AG04450 (cell line): ENCODE results near the gene CNTN1. TPM values are rescaled to one million over a fixed set of nuclear protein-coding genes. Genes with fewer than 3 reads are reported as not detected.

Experiments
- CTCF ChIA-PET: fragments of 300-600, 350-600 bp; formaldehyde crosslinking; extraction: SDS; loops from one replicate; lab custom pipeline; 2022; ENCODE audit warnings: antibody characterized with exemption, inconsistent platforms; lab: Charles Lee
- POLR2A ChIA-PET: fragments of 350-600 bp; formaldehyde crosslinking; extraction: SDS; loops from one replicate; lab custom pipeline; 2021; ENCODE audit warnings: antibody characterized with exemption, inconsistent platforms; lab: Yijun Ruan, JAX
- DNase-seq: peaks from one replicate; pipeline ENCODE4 v3.0.0-alpha.2; 2011; ENCODE audit warnings: low read depth, low spot score
- H3K27ac ChIP-seq: one replicate; pipeline ENCODE4 v1.5.1; 2012; ENCODE audit warnings: low read depth, low read length, control low read depth
- H3K27me3 ChIP-seq: one replicate; pipeline ENCODE4 v1.6.0; 2012; ENCODE audit warnings: low read length; ENCODE audit not compliant: control insufficient read depth, insufficient read depth
- H3K4me3 ChIP-seq: 2 replicates; pipeline ENCODE4 v1.5.1; 2011; ENCODE audit warnings: mild to moderate bottlenecking, low read depth, low read length, control low read depth
- H3K9me3 ChIP-seq: 2 replicates; pipeline ENCODE4 v1.5.1; 2012; ENCODE audit warnings: low read length; ENCODE audit not compliant: control insufficient read depth, insufficient read depth
- polyA plus RNA-seq: library from polyadenylated mRNA; depleted of rRNA; stranded (reverse); fragments of >200 nt; gene quantifications from 2 replicates; pipeline ENCODE4 v1.2.3, GENCODE V29; 2011
- TF ChIP-seq, protein P1 (sequence below): IDR thresholded peaks from 2 replicates; pipeline ENCODE4 v1.5.1; 2011; ENCODE audit warnings: low read depth, low read length, control low read depth, inconsistent platforms

CNTN1 gene
- polyA plus RNA-seq, 1 experiment, result 0.19 TPM

DNA sequence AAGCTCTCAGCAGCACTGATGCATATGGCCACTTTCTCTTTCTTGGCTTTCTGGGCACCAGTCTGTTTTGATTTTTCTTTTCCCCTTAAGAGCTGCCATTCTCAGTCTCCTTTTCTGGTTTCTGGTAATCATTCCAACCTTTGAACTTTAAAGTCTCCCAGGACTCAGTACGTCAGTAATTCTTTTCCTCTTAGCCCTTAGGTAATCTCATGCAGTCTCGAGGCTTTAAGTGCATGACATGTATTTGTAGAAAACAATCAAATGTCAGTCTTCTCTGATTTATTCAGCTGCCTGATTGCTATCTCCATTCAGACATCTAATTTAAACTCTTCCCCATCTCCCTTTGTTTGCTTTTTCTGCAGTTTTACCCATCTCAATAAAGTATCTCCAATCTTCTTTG, 356.8 kb downstream of the CNTN1 start:
- H3K9me3 ChIP-seq, result no peaks in the 10 kb centered on the region
- TF ChIP-seq, protein P1, sequence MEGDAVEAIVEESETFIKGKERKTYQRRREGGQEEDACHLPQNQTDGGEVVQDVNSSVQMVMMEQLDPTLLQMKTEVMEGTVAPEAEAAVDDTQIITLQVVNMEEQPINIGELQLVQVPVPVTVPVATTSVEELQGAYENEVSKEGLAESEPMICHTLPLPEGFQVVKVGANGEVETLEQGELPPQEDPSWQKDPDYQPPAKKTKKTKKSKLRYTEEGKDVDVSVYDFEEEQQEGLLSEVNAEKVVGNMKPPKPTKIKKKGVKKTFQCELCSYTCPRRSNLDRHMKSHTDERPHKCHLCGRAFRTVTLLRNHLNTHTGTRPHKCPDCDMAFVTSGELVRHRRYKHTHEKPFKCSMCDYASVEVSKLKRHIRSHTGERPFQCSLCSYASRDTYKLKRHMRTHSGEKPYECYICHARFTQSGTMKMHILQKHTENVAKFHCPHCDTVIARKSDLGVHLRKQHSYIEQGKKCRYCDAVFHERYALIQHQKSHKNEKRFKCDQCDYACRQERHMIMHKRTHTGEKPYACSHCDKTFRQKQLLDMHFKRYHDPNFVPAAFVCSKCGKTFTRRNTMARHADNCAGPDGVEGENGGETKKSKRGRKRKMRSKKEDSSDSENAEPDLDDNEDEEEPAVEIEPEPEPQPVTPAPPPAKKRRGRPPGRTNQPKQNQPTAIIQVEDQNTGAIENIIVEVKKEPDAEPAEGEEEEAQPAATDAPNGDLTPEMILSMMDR, result no peak
- no peak overlapping the region for H3K4me3 ChIP-seq
- no peak for DNase-seq
- POLR2A ChIA-PET, result no interaction called here
- no peak overlapping the region for H3K27ac ChIP-seq
- H3K27me3 ChIP-seq, result no peaks in the 10 kb centered on the region
- CTCF ChIA-PET, result no interaction called here

DNA sequence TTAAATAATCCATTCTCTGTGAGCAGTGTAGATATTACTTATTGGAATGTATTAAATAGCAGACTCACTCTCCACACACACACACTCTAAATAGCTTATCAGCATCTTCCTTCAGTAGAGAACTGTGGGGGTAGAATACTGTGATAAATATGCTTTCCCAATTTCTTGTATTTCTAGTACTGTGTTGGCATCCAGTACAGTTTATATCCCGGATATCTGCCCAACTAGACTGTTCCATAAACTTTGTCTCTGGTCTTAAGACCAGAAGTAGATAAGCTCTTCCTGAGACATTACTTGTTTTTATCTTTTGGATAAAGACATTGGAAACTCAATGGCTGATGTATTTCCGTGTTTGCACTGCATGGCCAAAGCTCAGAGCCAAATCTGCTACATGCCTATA, 359.7 kb downstream of the CNTN1 start:
- no peak overlapping the region for H3K4me3 ChIP-seq
- DNase-seq, result no peak
- ChIA-PET POLR2A (no interaction called here), CTCF (no interaction called here)
- no peaks in the 10 kb centered on the region for H3K27me3 ChIP-seq
- H3K27ac ChIP-seq, result no peak overlapping the region
- H3K9me3 ChIP-seq, result no peaks in the 10 kb centered on the region
- TF ChIP-seq, protein P1, result no peak

DNA sequence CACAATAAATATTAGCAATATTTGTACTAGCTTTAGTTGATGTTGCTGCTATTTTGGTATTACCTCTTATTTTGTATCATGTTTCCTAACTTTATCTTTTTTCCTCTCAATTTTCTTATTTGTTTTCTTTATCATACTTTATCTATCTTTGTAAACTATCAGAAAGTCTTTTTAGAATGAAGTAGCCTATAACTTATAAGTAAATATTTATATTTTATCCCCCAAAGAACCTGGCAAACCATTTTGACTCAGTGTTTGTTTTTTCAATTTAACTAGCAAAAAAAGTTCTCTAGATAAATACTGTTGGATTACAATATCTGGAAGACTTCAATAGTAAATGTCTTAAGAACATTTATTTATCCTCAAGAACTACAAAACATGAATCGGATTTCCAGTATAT, 360.2 kb downstream of the CNTN1 start:
- TF ChIP-seq, protein P1, result no peak
- no peaks in the 10 kb centered on the region for H3K27me3 ChIP-seq
- POLR2A ChIA-PET, result no interaction called here
- no peaks in the 10 kb centered on the region for H3K9me3 ChIP-seq
- DNase-seq, result no peak
- no peak overlapping the region for H3K4me3 ChIP-seq
- H3K27ac ChIP-seq, result no peak overlapping the region
- CTCF ChIA-PET, result no interaction called here

DNA sequence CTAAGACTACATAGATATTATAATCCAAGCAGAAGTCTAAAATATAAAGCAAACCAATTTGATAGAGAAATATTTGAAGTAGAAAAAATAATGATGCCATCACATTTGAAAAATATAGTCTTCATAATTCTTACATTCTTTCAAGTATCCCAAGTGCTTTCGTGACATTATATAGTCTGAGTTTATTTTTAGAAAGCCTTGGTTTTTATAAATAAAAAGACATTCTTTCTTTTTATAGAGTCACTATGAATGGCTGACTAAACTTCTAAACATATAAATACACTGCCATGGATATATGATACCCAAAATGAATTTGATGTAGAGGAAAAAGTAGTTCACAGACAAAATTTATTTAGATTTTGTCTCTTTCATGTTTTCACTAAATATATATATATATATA, 360.8 kb downstream of the CNTN1 start:
- H3K27me3 ChIP-seq, result no peaks in the 10 kb centered on the region
- ChIA-PET POLR2A (no interaction called here), CTCF (no interaction called here)
- no peak for DNase-seq
- H3K9me3 ChIP-seq, result no peaks in the 10 kb centered on the region
- H3K4me3 ChIP-seq, result no peak overlapping the region
- TF ChIP-seq, protein P1, result no peak
- no peak overlapping the region for H3K27ac ChIP-seq

DNA sequence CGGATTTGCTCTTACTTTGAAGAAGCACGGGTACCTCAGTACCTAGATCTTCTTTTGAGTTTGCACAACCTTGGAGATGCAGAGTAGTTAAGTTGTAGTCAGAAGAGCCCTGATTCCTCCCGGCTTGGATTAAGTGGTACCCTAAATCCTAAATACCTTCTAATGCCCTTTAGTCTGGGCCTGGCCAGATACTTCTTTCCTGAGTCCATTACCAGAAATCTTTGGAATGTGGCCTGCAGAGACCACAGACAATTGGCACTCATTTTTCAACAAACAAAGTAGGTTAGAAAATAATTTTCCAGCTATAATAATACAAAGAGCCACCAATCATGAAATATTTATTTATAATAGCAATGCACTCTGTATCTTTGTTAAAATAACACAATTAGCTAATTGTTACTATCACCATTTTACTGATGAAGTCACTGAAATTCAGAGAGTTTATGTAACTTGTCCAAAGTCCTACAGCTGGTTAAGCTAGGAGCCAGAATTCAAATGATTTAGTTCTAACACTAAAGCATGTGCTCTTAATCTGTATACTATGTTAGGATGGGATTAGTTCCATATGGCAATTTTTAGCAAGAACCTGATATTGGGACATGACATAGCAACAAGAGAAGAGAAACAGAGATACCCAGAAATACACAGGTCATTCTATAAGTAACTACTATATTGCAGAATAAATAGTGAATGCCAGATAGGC, 363.8 kb downstream of the CNTN1 start:
- TF ChIP-seq, protein P1, result no peak
- no peaks in the 10 kb centered on the region for H3K9me3 ChIP-seq
- no peak for DNase-seq
- no peak overlapping the region for H3K27ac ChIP-seq
- H3K27me3 ChIP-seq, result no peaks in the 10 kb centered on the region
- H3K4me3 ChIP-seq, result no peak overlapping the region
- ChIA-PET POLR2A (no interaction called here), CTCF (interaction anchor here (0.7 kb wide), 1 partner anchor 20 kb away, joined by 3 read pairs; no protein-coding TSS in a partner anchor)
